Kidney glomerular epithelial cell (primary cell): ENCODE data around the gene PLXNB1.
"Not testable (repeated sequence)": the region's sequence is repeated elsewhere in the genome, so short reads cannot be mapped to it uniquely, and the experiment has no call there.

Source experiments
- DNase-seq: peaks from one replicate; lab custom pipeline; 2025; lab: John Stamatoyannopoulos, UW

Gene PLXNB1

GRCh38 chr3:48405971-48406370, 23.9 kb downstream of the PLXNB1 start:
- no peak for DNase-seq

- no peak for DNase-seq
Observed at GRCh38 chr3:48405343-48405881, 24.5 kb downstream of the PLXNB1 start.

GRCh38 chr3:48404440-48405342, 25.2 kb downstream of the PLXNB1 start:
- no peak for DNase-seq

- no peak for DNase-seq
Observed at GRCh38 chr3:48403533-48404439, 26.1 kb downstream of the PLXNB1 start.

GRCh38 chr3:48402907-48403306, 27.0 kb downstream of the PLXNB1 start:
- no peak for DNase-seq

- DNase-seq, result peak; percentile 80
Observed at GRCh38 chr3:48402281-48402732, 27.6 kb downstream of the PLXNB1 start.

GRCh38 chr3:48401434-48401901, 28.4 kb downstream of the PLXNB1 start:
- not testable (repeated sequence) for DNase-seq

- DNase-seq, result peak; percentile 52
Observed at GRCh38 chr3:48400824-48401433, 29.0 kb downstream of the PLXNB1 start.

GRCh38 chr3:48399387-48400172, 30.3 kb downstream of the PLXNB1 start:
- DNase-seq, result no peak

GRCh38 chr3:48398701-48399386, 31.0 kb downstream of the PLXNB1 start:
- no peak for DNase-seq

GRCh38 chr3:48397767-48398681, 31.9 kb downstream of the PLXNB1 start:
- DNase-seq, result no peak

- DNase-seq, result no peak
Observed at GRCh38 chr3:48395714-48396113, 34.2 kb downstream of the PLXNB1 start.

GRCh38 chr3:48394391-48394790, 35.5 kb downstream of the PLXNB1 start:
- DNase-seq, result no peak

GRCh38 chr3:48388966-48389365, 40.9 kb downstream of the PLXNB1 start:
- DNase-seq, result no peak

- no peak for DNase-seq
Observed at GRCh38 chr3:48387634-48388033, 42.3 kb downstream of the PLXNB1 start.

GRCh38 chr3:48372862-48373435, 56.9 kb downstream of the PLXNB1 start:
- DNase-seq, result no peak

GRCh38 chr3:48372377-48372770, 57.5 kb downstream of the PLXNB1 start:
- no peak for DNase-seq

- DNase-seq, result no peak
Observed at GRCh38 chr3:48371651-48372376, 58.1 kb downstream of the PLXNB1 start, which contains the start of gene FBXW12. Gene FBXW12, plus strand, starts transcription at chr3:48372219. Its CDS starts 549 bp downstream, at chr3:48372768.
